Measurements from ENCODE around the gene SNX25.
A peak's percentile ranks its signal among the peaks of the same experiment; 100 is the strongest.
"Not testable (repeated sequence)": the region's sequence is repeated elsewhere in the genome, so short reads cannot be mapped to it uniquely, and the experiment has no call there.

Gene SNX25

GRCh38 chr4:185209031-185209851 lies at the start of gene SNX25:
TSS of gene SNX25 (plus strand) at chr4:185209598. CDS start at chr4:185209827, 229 bp downstream.
- peak; percentile 90 for DNase-seq

- DNase-seq = no peak
These were observed 43.8 kb upstream of the SNX25 start for GRCh38 chr4:185165605-185166063.

GRCh38 chr4:185167234-185167633 lies 42.2 kb upstream of the SNX25 start:
- no peak for DNase-seq

- no peak for DNase-seq
These were observed 37.9 kb upstream of the SNX25 start for GRCh38 chr4:185171373-185172071.

- DNase-seq = no peak
These were observed 29.9 kb upstream of the SNX25 start for GRCh38 chr4:185179488-185179887.

GRCh38 chr4:185182239-185182638 lies 27.2 kb upstream of the SNX25 start:
- no peak for DNase-seq

- DNase-seq = peak; percentile 65
These were observed 25.6 kb upstream of the SNX25 start for GRCh38 chr4:185183622-185184281.

GRCh38 chr4:185186769-185187168 lies 22.6 kb upstream of the SNX25 start:
- no peak for DNase-seq

- no peak for DNase-seq
These were observed 19.6 kb upstream of the SNX25 start for GRCh38 chr4:185189606-185190305.

- no peak for DNase-seq
These were observed 19.0 kb upstream of the SNX25 start for GRCh38 chr4:185190306-185190856.

- no peak for DNase-seq
These were observed 17.3 kb upstream of the SNX25 start for GRCh38 chr4:185192059-185192458.

GRCh38 chr4:185194924-185195888 lies 14.2 kb upstream of the SNX25 start:
- no peak for DNase-seq

- DNase-seq = no peak
These were observed 13.0 kb upstream of the SNX25 start for GRCh38 chr4:185196437-185196836.

GRCh38 chr4:185198189-185198588 lies 11.2 kb upstream of the SNX25 start:
- DNase-seq = not testable (repeated sequence)

- DNase-seq = no peak
These were observed 7.1 kb upstream of the SNX25 start for GRCh38 chr4:185201977-185202962.

- peak; percentile 13 for DNase-seq
These were observed 6.4 kb upstream of the SNX25 start for GRCh38 chr4:185202984-185203485.

GRCh38 chr4:185203486-185204237 lies 5.7 kb upstream of the SNX25 start, which contains the start of gene CFAP97:
TSS of gene CFAP97 (minus strand) at chr4:185204000. CDS start at chr4:185191196, 12,804 bp downstream.
- DNase-seq = peak; percentile 84

- no peak for DNase-seq
These were observed 5.0 kb upstream of the SNX25 start for GRCh38 chr4:185204238-185204910.

Measured in stimulated activated CD4-positive, alpha-beta T cell treated with anti-CD3 and anti-CD28 coated beads, Interleukin-4, amount 100 ng/mL, for 1 hour (primary cell).